Lower leg skin (tissue), 3 donors: ENCODE measurements around the gene RBM48.

Experiments used
- CTCF ChIP-seq, 3 donors: fragments of 450-650 bp; IDR thresholded peaks; one replicate each; pipeline ENCODE4 v1.5.1; 2016; ENCODE audit warnings: antibody characterized with exemption in 3 of 3, mild to moderate bottlenecking in 3 of 3, moderate library complexity in 2 of 3
- POLR2A ChIP-seq, 2 donors: fragments of 450-650 bp; IDR thresholded peaks; one replicate each; pipeline ENCODE4 v1.6.1; 2016 to 2017; ENCODE audit warnings: antibody characterized with exemption in 2 of 2, mild to moderate bottlenecking in 1 of 2, moderate library complexity in 1 of 2

GRCh38 chr7:92504563-92504962 lies 24.0 kb upstream of the RBM48 start:
- TF ChIP-seq CTCF (IDR thresholded peaks at IDR 0.05) (no peak), POLR2A (IDR thresholded peaks at IDR 0.05) (no peak)
